Calu3 (cell line): ENCODE data around the gene RNF151. TPM values are rescaled to one million over a fixed set of nuclear protein-coding genes. Genes with fewer than 3 reads are reported as not detected.

Experiments
- BruUV-seq: library from RNA; stranded (reverse); fragments of 400-500 nt; replicated peaks from 2 replicates; lab custom pipeline; 2021; lab: Mats Ljungman, UMichigan
- CTCF ChIA-PET: fragments of 300-600 bp; sonication (Branson Sonifier 250); formaldehyde crosslinking; loops from one replicate; lab custom pipeline; 2022; ENCODE audit warnings: antibody characterized with exemption; lab: Charles Lee
- DNase-seq: peaks from one replicate; pipeline ENCODE4 v3.0.0; 2022
- H3K27ac Mint-ChIP-seq: one replicate; pipeline ENCODE4 v1.8.0; 2022; ENCODE audit warnings: mixed read lengths; ENCODE audit not compliant: unreplicated experiment
- H3K27me3 Mint-ChIP-seq: one replicate; pipeline ENCODE4 v1.8.0; 2022; ENCODE audit warnings: mixed read lengths; ENCODE audit not compliant: unreplicated experiment
- H3K36me3 Mint-ChIP-seq: one replicate; pipeline ENCODE4 v1.8.0; 2022; ENCODE audit warnings: mild to moderate bottlenecking, moderate library complexity, mixed read lengths; ENCODE audit not compliant: insufficient read depth, unreplicated experiment
- H3K4me1 Mint-ChIP-seq: one replicate; pipeline ENCODE4 v1.8.0; 2022; ENCODE audit warnings: mild to moderate bottlenecking, low read depth, mixed read lengths; ENCODE audit not compliant: unreplicated experiment
- H3K4me3 Mint-ChIP-seq: one replicate; pipeline ENCODE4 v1.8.0; 2022; ENCODE audit warnings: mild to moderate bottlenecking, low read depth, moderate library complexity, mixed read lengths; ENCODE audit not compliant: unreplicated experiment
- H3K9me3 Mint-ChIP-seq: one replicate; pipeline ENCODE4 v1.8.0; 2022; ENCODE audit warnings: low read depth, mixed read lengths; ENCODE audit not compliant: unreplicated experiment
- intact Hi-C: fragments of 100-400 bp; cut with micrococcal nuclease; formaldehyde crosslinking; loops from one replicate; pipeline ENCODE4 v1.10.0; 2022; ENCODE audit not compliant: unreplicated experiment
- total RNA-seq: library from RNA; stranded (reverse); gene quantifications from 2 replicates; pipeline ENCODE4 v1.2.3, GENCODE V29; 2022
- TF ChIP-seq, protein P1 (sequence below): fragments of 200-600 bp; IDR thresholded peaks from one replicate; pipeline ENCODE4 v1.8.0; 2022; ENCODE audit warnings: antibody characterized with exemption; ENCODE audit not compliant: unreplicated experiment

The RNF151 gene
- total RNA-seq, 1 experiment from 2014 or later: not detected

DNA sequence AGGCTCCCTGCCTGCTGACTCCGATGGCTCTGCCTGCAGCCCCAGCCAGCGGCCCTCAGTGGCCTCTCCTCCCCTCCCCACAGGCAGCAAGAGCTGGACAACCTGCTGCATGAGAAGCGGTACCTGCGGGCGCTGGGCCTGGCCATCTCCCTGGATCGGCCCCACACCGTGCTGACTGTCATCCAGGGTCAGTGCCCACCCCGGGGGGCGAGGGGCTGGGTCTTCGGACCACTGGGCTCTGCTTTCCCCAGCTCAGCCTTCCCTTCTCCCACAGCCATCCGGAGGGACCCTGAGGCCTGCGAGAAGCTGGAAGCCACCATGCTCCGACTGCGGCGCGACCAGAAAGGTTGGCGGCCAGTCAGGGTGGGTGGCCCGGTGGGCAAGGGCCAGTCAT, 11.2 kb downstream of the RNF151 start:
- H3K36me3 Mint-ChIP-seq: peaks cover 80% of the 10 kb centered on the region
- intact Hi-C loops: no loop called here
- CTCF ChIA-PET: no interaction called here
- no peaks in the 10 kb centered on the region for H3K27me3 Mint-ChIP-seq
- no peaks in the 10 kb centered on the region for H3K9me3 Mint-ChIP-seq
- no peak overlapping the region for H3K27ac Mint-ChIP-seq
- DNase-seq: no peak
- peaks cover 34% of the 10 kb centered on the region for H3K4me1 Mint-ChIP-seq
- TF ChIP-seq, protein P1, sequence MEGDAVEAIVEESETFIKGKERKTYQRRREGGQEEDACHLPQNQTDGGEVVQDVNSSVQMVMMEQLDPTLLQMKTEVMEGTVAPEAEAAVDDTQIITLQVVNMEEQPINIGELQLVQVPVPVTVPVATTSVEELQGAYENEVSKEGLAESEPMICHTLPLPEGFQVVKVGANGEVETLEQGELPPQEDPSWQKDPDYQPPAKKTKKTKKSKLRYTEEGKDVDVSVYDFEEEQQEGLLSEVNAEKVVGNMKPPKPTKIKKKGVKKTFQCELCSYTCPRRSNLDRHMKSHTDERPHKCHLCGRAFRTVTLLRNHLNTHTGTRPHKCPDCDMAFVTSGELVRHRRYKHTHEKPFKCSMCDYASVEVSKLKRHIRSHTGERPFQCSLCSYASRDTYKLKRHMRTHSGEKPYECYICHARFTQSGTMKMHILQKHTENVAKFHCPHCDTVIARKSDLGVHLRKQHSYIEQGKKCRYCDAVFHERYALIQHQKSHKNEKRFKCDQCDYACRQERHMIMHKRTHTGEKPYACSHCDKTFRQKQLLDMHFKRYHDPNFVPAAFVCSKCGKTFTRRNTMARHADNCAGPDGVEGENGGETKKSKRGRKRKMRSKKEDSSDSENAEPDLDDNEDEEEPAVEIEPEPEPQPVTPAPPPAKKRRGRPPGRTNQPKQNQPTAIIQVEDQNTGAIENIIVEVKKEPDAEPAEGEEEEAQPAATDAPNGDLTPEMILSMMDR: no peak
- BruUV-seq: no TSS peak
- peak overlapping the region; percentile 15 for H3K4me3 Mint-ChIP-seq

DNA sequence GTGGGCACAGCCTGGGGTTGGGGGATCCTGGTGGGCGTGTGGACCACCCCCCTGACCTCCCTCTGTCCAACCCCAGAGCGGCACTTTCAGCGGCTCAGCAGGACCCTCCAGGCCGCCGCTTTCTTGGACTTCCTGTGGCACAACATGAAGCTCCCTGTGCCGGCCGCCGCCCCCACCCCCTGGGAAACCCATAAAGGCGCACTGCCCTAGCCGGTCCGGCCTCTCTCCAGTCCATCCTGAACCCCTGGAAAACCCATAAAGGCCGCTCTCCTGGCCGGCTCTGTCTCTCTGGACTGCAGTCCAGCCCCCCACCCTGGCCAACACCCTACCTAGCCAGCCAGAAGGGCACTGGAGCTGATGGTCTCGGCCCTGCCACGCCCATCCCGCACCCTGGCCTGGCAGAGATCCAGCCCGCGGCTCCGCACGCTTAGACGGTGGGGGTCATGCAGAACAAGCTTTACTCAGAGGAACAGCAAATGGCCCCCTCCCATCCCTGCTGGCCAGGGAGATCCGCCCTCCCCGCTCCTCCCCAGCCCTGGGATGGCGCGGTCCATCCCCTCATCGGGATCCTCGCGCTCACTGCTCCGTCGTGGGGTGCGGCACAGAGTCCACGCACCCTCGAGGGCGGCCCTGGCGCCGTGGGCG, 11.9 kb downstream of the RNF151 start:
- H3K36me3 Mint-ChIP-seq: peaks cover 79% of the 10 kb centered on the region
- intact Hi-C loops: no loop called here
- H3K9me3 Mint-ChIP-seq: no peaks in the 10 kb centered on the region
- H3K27ac Mint-ChIP-seq: peak overlapping the region; percentile 58
- no peak for DNase-seq
- peak overlapping the region; percentile 87 for H3K4me3 Mint-ChIP-seq
- TF ChIP-seq, protein P1: no peak
- CTCF ChIA-PET: interaction anchor here (0.6 kb wide), 1 partner anchor 8 kb away, joined by 3 read pairs; no protein-coding TSS in a partner anchor
- H3K4me1 Mint-ChIP-seq: peaks cover 33% of the 10 kb centered on the region
- H3K27me3 Mint-ChIP-seq: no peaks in the 10 kb centered on the region
- no TSS peak for BruUV-seq

DNA sequence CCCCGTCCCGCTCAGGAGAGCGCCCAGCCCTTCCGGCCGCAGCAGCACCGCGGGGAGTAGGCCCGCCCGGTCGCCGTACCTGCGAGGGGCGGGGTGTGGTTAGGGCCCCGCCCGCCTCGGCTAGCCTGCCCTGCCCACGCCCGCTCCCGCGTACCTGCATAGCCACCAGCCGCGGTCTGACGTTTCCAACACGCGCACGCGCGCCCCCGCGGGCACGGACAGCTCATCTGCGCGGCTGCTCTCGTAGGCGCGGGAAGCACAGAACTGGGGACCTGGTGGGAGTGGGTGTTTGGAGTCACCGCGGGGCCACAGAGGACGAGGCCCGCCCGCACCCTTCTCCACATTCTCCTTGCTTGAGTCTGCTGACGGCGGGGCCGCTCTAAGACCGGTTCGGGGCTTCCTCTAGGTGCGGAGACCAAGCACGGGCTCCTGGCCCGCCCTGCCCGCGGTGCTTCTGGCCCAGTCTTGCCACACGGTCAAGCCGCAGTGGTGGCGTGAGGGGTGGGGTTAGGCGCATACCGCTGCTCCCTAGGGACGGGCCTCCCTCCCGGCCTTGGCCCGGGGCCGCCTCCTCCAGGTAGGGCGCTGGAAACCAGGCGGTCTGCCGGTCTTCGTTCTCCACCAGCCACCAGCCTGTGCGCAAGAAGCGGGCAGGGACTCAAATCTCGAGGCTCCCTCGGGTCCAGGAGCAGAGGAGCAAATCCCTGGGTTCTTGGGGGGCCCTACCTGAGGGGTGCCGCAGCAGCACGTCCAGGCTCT, 12.8 kb downstream of the RNF151 start:
- intact Hi-C loops: no loop called here
- CTCF ChIA-PET: interaction anchor here (0.6 kb wide), 1 partner anchor 9 kb away, joined by 3 read pairs; no protein-coding TSS in a partner anchor

DNA sequence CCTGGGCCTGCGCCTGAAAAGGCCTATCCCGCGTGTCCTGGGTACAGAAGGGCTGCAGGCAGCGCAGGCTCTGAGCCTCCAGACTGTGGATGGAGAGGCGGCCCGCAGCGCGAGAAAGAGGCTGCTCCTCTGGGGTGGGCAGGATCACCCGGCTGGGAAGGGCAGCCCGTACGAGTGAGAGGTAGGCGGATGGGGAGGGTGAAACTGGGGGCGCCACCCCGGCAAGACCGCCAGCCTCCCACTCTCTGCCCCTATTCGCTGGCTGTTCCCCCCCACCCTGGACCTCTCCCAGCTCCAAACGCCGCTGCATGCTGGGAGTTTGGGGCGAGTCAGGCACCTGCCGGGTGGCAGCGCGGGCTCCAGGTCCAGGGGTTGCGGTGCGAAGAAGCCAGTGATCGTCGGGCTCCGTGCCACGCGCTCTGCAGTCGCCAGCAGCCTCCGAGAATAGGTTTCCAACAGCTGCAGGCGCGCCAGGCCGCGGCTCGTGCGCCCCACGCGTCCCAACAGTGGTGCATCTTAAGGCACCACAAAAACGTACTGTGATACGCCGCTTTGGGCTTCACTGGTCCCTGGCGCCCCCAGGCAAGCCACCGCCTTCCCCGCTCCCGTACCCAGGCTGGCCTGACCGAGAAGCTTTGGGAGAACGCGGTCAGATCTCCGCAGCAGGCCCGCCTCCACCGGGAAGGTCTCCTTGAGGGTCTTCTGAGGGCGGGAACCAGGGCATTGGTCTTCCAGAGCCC, 13.5 kb downstream of the RNF151 start:
- Mint-ChIP-seq H3K9me3 (no peaks in the 10 kb centered on the region), H3K4me3 (peak overlapping the region; percentile 87), H3K4me1 (peaks cover 31% of the 10 kb centered on the region), H3K27ac (peak overlapping the region; percentile 87), H3K36me3 (peaks cover 91% of the 10 kb centered on the region), H3K27me3 (no peaks in the 10 kb centered on the region)
- CTCF ChIA-PET: no interaction called here
- DNase-seq: no peak
- intact Hi-C loops: no loop called here
- BruUV-seq: no TSS peak
- TF ChIP-seq, protein P1: no peak

More for the DNA sequence above, 12.8 kb downstream of the RNF151 start:
- peak overlapping the region; percentile 87 for H3K27ac Mint-ChIP-seq
- H3K4me3 Mint-ChIP-seq: peak overlapping the region; percentile 87
- peaks cover 31% of the 10 kb centered on the region for H3K4me1 Mint-ChIP-seq
- no TSS peak for BruUV-seq
- DNase-seq: peak; percentile 97
- no peaks in the 10 kb centered on the region for H3K27me3 Mint-ChIP-seq
- no peaks in the 10 kb centered on the region for H3K9me3 Mint-ChIP-seq
- TF ChIP-seq, protein P1: no peak
- peaks cover 83% of the 10 kb centered on the region for H3K36me3 Mint-ChIP-seq
